Stimulated activated CD8-positive, alpha-beta memory T cell treated with anti-CD3 and anti-CD28 coated beads, Interleukin-15, amount 100 ng/mL, for 4 hours (primary cell): Measurements from ENCODE around the gene GRM8.
"Not testable (repeated sequence)": the region's sequence is repeated elsewhere in the genome, so short reads cannot be mapped to it uniquely, and the experiment has no call there.

Source experiments
- DNase-seq, 2 donors: peaks; one replicate each; pipeline ENCODE4 v3.0.0-alpha.2; 2020; ENCODE audit warnings: low read depth in 2 of 2

GRM8 gene

DNA sequence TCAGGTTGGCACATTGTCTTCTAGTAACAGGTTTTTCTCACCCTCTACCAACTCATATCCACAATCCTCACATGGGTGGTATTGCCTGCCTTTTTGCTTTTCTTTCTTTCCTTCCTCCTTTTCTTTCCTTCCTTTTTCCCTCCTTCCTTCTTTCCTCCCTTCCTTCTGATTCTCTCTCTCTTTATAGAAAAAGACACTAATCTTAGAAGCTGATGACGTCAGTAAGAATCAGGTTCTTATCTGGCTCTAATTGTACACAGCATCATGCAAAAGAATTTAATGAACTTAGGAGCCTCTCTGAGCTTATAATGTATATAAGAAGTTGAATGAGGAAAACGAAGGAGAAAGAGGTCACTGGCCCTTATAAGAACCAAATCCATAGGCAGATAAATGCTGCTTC is 328.3 kb downstream of the GRM8 start:
- no peak for DNase-seq

DNA sequence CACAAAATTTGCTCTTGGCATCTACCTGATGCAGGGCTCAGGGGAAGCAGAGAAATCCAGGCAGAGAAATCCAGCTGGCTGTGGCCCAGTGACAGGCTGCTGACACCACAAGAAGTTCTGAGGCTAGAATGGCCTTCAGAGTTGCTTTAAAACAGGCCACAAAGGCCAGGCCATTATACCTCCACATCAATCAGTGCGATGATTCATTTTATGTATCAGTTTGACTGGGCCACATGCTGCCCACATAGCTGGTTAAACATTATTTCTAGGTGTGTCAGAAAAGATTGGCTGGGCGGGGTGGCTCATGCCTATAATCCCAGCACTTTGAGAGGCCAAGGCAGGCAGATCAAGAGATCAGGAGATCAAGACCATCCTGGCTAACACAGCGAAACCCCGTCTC is 341.1 kb downstream of the GRM8 start:
- not testable (repeated sequence) for DNase-seq

DNA sequence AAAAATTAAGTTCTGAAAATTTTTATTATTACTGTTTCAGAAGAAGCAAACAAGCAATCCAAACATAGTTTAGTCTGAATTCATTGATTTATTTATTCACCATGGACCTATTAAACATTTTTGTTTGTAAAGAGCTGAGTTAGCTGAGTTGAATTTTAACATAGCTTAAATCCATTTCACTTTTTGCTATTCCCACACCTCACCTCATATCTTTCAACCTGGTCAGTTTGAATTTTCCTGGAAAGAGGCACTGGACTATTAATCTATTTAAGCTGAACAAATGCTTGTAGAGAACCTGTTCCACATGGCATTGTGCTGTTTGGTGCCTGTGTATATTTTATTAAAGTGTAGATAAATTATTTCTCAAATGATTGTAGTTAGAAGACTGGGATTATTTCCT is 344.2 kb downstream of the GRM8 start:
- not testable (repeated sequence) for DNase-seq

DNA sequence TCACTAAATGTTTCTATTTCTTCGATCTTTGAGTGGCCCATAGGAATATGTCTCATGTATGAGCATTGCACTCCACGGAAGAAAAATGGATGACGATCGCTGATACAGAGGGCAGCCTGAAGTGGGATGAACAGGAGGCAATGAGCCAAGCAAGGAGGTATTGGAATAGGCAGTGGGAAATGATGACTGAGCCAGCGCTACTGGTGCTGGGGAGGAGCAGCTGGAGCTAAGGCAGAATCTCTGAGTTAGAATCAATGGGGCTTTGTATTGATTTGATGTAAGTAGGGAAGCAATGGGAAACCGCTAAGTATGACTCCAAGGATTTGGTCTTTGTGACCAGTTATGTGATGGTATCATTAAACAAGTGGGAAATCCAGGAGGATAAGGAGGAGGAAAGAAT is 345.1 kb downstream of the GRM8 start:
- DNase-seq, result not testable (repeated sequence)

DNA sequence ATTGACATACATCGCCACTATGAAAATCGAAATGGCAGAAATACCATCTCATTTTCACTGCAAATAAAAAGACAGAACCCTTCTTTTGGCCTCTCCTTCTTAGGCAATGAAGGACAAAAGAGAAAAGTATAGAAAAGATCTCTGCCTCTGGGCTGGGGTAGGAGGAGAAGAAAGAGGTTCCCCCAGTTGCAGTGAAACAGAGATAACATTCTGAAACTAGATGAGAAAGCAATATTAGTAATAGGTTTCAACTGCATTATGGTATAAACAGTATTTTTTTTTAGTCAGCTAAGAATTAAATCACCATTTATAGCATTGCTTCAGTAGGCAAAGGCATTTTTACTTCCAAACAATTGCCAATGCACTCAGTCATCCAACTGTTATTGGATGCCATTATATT is 347.5 kb downstream of the GRM8 start:
- DNase-seq, result not testable (repeated sequence)

DNA sequence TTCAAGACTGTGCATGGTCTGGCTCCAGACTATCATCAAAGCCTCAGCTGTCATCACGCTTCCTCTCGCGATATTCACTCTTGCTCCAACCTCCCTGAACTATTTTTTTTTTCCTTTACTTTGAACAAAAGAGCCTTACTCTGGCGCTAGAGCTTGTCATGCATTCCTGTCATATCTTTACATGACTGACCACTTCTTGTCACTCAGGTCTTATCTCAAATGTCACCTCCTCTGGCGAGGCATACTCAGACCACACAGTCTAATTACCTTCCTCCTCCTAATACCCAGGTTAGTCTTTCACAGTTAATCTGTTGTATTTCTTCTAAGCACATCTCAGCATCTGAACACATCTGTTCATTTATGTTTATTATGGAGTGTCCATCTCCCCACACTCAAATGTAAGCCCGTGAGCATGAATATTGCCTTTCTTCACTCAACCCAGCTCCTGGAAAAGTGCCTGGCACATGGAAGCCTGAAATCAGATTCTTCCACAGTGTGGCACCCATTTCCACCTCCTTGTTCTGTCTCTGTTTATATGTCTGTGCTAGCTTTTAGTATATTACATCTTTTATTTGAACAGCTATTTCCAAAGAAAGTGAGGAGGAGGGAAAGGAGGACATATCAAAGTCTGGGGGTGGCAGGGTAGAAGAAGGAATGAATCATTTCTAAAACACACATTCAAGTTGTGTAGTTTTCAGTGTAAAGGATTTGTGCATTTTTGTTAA is 351.5 kb downstream of the GRM8 start:
- DNase-seq, result not testable (repeated sequence)

DNA sequence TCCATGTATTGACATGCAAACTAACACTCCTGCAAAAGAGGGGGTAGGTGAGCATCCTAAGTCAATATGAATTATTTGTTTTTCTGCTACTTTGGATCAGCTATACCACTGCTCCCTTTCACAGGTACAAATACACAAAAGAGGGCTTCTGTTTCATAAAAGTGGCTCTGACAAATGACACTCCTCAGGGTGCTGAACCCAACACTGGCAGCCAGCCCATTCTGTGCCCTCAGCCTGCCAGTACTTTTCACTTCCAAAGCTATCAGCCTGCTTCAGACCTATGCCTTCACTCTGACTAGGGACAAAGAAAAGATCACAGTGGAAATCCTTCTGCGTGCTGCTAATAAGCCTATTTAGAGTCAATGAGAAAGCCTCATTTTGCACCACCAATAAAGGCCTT is 364.8 kb downstream of the GRM8 start:
- not testable (repeated sequence) for DNase-seq

DNA sequence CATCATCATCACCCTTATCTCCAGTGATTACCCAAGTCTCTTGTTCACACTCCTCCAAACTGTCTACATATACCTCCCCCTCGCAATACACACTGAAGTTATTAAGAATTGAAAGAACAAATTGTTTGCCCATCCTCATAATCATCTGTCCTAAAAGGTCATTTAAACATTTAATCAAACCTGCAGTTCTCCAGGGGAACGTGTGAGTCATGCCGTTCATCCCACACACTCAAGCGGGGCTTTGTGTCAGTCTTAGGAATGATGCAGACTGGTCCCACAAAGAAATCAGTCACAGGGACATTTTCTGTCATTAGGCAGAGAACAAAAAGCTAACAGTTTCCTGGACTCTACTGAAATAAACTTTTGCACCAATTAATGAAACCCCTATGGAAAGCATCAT is 365.2 kb downstream of the GRM8 start:
- DNase-seq, result not testable (repeated sequence)

DNA sequence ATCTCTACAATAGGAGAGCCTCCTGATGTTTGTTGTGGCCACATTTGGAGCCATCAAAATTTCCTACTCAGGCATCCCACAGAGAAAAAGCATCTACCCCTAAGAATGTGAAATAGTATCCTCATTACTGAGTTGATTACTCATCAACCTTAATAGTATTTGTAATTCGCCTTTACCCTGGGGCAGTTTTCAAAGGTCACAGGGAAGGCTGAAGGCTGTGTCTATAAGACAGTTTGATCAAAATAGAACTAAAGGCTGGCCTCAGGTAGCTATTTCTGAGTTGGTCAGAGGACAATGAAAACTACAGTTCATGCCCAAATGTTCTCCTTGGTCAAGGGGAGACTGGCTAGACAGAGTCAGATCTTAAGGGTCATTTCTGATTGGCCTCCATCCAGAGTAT is 370.0 kb downstream of the GRM8 start:
- DNase-seq, result not testable (repeated sequence)

DNA sequence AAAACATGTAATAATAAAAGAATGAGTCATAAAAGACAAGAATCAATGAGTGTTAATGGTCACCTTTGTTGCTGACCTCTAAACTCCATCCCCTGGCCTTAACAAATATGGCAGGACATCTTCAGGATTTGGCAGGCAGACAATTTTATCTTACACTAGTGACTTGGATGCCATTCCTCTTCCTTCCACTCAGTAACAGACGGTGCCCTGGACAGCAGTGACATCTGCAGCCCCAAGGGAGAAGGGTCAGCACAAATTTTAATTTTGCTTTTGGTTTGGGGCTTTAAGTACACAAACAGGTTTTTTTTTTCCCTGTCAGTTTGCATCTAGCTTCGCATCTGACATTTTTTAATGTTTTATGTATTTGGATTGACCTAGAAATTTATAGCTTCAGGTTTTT is 370.8 kb downstream of the GRM8 start:
- not testable (repeated sequence) for DNase-seq

DNA sequence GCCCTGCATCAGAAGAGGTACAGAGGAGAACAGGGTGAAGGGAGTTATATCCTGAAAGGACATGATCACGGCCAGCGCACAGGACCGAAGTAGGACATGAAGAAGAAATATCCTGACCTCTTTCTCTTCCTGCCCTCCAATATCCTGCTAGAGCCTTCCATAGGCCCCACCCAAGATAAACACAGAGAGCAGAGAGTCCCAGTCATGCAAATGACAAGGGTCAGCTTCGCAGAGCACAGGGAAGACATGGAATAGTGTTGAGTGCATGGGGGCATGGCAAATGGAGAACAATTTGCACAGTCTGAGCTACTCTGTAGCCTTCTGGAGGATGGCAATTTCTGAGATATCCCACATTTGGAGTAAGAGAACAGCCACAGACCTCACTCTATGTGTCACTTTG is 371.4 kb downstream of the GRM8 start:
- no peak for DNase-seq

DNA sequence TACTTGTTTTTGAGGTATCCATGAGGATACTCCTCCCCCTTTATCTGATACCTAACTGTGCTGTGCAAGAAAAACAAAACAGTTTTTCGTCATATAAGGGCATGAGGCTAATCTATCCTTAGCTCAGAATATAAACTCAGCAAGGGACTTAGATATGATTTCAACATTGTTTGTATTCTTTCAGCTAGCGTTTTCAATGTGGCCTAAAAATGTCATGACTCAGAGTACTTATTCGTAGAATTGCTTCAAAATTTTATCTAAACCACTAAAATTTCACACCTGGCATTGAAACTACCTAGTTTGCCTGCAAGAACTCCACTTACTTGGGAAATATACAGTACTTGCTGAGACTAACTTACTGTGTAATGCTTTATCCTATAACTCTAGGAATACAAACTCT is 376.2 kb downstream of the GRM8 start:
- not testable (repeated sequence) for DNase-seq

DNA sequence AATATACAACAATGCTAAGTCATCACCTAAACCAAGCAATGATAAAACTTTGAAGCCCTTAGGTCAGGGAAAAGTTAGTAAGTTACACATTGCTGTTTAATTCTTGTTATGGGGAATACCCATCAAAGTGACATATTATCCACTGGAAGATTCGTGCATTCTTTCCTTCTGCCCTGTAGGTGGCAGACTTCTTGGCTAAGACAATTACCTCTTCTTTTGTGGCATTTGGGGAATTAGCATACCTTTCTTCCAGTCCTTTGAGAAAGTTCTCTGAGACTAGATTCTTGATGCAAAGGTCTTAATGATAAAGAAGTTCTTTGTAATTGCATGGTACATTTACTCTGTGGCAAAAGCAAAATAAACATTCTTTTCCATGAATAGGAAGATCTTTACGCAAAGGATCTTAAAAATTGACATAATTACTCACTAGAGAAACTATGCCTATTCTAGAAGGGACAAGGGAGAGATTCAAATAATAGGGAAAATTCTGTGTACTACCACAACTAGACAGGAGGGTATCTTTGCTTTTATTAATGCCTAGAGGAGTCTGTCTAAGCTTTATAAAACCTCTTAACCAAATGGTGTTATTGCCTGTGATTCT is 395.9 kb downstream of the GRM8 start:
- DNase-seq, result no peak

DNA sequence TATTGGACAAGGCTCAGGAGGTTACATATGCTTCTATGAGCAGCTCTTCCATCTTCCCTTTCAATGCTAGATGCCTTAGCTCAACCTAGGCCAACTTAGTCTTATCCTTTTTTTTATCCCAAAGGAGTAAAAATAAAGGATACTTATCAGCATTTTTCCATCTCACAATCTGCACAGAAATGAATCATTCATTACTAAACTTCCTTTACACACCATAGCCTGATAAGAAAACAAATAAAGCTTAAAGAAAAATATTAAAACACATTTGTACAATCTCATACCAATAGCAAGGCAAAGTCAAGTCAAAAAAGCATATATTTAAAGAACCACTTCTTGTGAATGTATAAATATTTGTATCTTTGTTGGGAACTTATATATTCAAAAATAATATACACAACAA is 407.4 kb downstream of the GRM8 start:
- no peak for DNase-seq

DNA sequence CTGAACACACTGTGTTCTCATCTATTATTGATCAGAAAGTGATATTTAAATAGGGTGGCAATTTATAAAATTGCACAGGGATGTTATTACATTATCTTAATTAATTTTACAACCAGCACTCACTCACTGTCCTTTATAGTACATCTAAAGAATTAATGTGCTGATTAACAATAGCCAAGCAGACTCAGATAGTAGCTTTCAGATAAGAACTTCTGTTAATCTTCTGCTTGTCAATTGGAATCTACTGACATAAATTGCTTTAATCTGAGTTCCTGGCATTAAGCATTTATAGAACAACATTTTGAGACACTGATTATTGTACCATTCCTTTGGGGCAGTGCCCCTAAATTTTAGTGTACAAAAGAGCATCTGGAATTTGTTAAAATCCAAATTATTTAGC is 408.9 kb downstream of the GRM8 start:
- no peak for DNase-seq

DNA sequence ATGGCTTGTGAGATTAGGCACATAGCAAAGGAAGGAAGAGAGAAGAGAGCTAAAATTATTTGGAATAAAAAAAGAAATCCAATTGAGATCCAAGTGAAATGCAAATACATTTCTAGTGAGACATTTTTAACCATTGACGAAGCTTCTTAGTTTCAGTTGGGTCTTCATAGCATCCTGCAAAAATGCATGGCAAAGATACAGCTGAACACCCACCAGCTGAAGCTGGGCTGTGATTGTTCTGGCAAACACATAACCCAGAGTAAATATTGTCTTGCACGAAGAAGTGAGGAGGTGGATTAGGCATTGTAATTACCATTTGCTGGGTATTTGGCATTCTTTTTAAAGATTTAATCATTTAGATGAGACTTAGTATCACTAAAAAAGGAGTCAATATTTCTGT is 409.4 kb downstream of the GRM8 start:
- DNase-seq, result no peak

DNA sequence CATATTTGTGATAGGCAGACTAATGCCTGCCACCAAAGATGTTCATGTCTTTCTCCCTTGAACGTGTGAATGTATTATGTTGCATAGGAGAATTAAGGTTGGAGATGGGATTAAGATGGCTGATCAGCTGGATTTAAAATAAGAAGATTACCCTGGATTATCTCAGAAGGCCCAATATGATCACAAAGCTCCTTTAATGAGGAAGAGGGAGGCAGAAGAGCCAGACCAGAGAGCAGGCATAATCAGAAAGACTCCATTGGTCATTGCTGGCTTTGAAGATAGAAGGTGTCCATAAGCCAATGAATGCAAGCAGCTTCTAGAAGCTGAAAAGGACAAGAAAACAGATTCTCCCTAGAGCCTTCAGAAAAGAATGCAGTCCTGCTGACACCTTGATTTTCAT is 410.3 kb downstream of the GRM8 start:
- DNase-seq, result no peak

DNA sequence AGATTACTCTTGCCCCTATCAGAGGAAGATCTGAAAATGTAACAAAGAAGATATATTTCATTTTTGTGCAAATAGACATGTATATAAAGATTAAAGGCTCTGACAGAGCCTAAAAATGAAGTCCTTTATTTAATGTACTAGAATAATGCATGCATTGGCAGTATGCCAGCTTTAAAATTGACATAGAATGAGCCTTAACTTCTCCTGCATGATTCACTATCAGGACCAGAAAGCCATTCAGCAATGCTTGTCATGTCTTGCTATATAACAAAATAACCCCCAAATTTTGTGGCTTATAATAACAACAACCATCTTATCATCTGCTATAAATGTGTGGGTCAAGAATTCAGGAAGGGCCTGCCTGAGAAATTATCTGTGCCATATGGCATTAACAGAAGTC is 411.9 kb downstream of the GRM8 start:
- no peak for DNase-seq

DNA sequence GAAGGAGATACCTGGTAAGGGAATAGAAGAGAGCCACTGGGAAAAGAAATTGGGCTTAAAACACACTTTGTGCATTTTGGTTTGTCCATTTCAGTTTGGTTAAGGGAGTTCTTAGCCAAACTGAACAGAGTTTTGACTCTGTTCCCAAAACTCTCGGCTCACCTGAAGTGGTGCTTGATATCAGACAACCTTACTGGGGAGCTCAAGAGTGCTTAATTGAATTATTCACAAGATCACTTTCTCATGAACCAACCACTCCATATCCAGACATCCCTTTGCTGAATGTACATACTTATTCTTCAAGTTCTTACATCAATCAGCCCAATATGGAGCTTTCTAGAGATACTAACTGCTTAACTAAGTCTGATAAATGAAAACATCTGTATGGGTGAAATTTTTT is 413.1 kb downstream of the GRM8 start:
- no peak for DNase-seq

DNA sequence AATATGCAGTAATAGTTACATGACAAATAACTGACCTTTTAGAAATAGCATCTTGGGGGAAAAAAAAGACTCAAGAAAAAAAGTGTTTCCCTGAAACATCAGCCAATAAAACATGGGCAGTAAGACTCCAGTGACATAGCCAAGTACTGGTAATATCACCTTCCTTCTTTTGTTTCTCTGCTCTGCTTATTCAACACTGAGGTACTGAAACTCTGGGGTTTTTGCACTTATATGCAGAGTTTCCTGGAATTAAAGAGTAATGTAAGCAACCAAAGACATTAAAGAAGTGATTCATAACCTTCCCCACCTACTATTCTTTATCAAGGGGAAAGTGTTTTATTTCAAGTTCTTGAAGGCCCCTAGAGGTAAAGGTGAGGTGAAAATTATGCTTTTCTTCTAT is 414.5 kb downstream of the GRM8 start:
- DNase-seq, result no peak

DNA sequence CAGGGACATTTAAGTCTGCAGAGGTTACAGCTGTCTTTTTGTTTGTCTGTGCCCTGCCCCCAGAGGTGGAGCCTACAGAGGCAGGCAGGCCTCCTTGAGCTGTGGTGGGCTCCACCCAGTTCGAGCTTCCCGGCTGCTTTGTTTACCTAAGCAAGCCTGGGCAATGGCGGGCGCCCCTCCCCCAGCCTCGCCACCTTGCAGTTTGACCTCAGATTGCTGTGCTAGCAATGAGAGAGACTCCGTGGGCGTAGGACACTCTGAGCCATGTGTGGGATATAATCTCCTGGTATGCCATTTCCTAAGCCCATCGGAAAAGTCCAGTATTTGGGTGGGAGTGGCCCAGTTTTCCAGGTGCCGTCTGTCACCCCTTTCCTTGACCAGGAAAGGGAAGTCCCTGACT is 421.5 kb downstream of the GRM8 start:
- DNase-seq, result not testable (repeated sequence)

DNA sequence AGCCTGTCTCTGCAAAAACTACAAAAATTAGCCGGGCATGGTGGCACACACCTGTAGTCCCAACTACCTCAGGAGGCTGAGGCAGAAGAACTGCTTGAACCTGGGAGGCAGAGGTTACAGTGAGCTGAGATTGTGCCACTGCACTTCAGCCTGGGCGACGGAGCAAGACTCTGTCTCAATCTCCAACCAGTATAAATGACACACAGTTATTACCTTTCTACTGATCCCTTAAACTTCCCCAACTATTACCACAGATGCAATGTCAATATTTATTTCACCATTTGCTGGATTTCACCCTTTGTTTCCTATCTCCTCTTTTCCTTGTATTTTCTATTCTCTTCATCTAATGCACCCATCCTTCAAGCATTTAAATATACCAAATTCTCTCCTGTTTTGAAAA is 431.8 kb downstream of the GRM8 start:
- DNase-seq, result no peak

DNA sequence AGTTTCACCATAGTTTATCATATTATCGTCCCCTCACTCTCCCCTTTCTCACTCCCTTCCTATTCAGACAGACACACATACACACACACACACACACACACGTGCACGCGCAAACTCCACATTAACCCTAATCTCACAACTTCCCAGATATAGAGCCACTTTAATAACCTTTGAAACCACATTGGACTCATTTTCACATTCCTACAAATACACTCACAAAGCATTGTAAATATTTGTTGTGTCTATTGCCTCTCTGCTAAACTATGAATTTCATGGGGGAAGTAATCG is 433.6 kb downstream of the GRM8 start:
- no peak for DNase-seq
